ENCODE results near the gene TTLL3.
A peak's percentile ranks its signal among the peaks of the same experiment; 100 is the strongest.
"Not testable (repeated sequence)": the region's sequence is repeated elsewhere in the genome, so short reads cannot be mapped to it uniquely, and the experiment has no call there.

The TTLL3 gene

DNA sequence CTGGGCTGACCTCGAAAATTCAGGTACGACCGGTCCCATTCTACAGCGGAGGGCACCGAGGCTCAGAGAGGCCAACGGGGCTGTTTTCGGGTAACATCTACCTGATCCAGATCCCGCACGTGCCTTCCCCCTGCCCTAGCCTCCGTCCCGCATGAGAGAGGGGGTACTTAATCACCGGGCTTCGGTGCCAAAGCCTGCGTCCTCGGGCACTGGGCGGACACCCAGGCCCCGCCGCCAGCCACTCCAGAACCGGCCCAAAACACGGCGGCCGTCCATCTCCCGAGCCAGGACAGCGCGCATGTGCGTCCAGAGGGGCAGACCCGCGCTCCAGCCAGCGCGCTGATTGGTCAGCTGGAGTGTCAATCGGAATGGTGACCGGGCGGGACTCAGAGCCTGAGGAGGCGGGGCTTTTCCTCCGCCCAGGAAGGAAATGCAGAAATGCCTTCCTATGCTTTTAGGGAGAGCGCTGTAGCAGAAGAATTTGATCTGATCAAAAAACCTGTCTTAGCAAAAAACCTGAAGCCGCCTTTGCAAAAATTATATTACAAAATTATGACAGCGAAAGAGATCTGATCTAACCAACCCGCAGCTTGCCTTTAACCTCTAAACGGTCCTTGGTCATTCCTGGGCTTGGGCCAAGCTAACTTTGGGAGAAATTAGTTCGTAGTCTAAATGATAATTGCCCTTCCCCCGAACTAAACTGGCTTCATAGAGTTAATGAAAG is 33.8 kb downstream of the TTLL3 start, which contains the start of gene RPUSD3:
Gene RPUSD3 (minus strand): TSS at position 294 of the 724 bp plus-strand sequence. CDS start 18 bp downstream, at position 276.
- DNase-seq, result peak; percentile 89

DNA sequence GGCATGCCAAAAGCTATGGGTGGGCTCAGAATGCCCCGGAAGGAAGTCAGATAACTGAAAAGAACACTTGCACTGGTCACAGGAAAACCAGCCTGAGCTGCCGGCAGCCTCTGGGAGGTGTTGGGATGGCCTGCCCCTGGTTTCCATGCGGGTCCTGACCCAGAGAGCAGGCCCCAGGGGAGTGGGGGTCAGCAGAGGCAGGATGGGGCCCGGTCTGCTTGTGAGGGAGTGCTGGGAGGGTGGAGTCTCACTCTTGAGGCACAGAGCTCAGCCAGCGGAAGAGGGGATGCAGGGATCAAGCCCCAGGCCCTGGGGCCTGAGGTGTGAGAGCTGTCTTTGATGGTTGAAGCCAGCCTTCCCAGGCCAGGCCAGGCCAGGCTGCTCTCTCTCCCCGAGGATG is 36.2 kb downstream of the TTLL3 start:
- DNase-seq, result no peak

GRCh38 chr3:9846931-9847488 is 36.9 kb downstream of the TTLL3 start:
- no peak for DNase-seq

- DNase-seq, result not testable (repeated sequence)
Observed at GRCh38 chr3:9847870-9848269, 37.8 kb downstream of the TTLL3 start.

GRCh38 chr3:9848860-9849259 is 38.8 kb downstream of the TTLL3 start:
- peak; percentile 26 for DNase-seq

DNA sequence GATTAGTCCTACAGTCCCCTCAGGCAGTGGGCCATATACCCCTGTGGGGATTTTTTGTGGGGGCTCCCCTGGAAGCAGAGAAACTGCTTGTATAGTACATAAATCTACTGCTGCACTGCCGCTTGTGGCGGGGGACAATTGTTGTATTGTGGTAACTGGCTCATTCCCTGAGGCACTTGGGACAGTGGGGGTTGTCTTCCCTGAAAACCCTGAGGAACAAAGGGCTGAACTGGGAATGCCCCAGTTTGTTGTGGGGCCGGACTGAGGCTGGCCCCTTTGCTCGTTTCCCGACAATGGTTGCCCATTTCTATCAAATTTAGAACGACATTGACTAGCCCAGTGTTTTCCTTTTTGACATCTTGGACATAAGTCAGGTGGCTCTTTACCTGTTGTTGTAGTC is 41.3 kb downstream of the TTLL3 start:
- not testable (repeated sequence) for DNase-seq

- not testable (repeated sequence) for DNase-seq
Observed at GRCh38 chr3:9851926-9852325, 41.9 kb downstream of the TTLL3 start.

- no peak for DNase-seq
Observed at GRCh38 chr3:9852528-9852927, 42.5 kb downstream of the TTLL3 start.

- DNase-seq, result not testable (repeated sequence)
Observed at GRCh38 chr3:9854291-9854940, 44.4 kb downstream of the TTLL3 start.

GRCh38 chr3:9855594-9855993 is 45.5 kb downstream of the TTLL3 start:
- DNase-seq, result no peak

DNA sequence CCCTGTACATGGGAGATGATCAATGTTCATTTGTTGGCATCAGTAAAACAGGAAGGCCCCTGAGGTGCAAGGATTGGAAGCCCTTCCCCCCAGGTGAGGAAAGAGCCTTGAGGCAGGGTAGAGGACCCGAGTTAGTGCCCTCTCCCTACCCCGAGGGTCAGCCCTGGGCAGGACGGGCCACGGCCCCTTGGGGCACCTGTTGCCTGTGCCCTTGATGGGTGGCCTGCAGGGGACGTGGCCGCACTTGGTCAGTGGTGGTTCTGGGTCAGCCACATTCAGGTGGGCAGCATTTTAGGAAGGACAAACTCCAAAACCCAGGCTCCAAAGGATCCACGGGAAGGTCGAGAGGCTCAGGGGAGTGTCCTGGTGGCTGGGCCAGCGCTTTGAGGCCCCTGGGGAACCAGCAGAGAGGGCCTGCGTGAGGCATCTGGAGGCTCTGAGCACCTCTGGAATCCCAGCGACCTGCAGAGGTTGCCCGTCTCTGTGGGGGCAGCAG is 49.5 kb downstream of the TTLL3 start:
- no peak for DNase-seq

- no peak for DNase-seq
Observed at GRCh38 chr3:9861201-9861600, 51.1 kb downstream of the TTLL3 start.

- no peak for DNase-seq
Observed at GRCh38 chr3:9861626-9862130, 51.6 kb downstream of the TTLL3 start.

GRCh38 chr3:9862391-9863057 is 52.5 kb downstream of the TTLL3 start:
- DNase-seq, result no peak

- no peak for DNase-seq
Observed at GRCh38 chr3:9863058-9863772, 53.2 kb downstream of the TTLL3 start.

- peak; percentile 63 for DNase-seq
Observed at GRCh38 chr3:9864200-9864927, 54.3 kb downstream of the TTLL3 start.

- not testable (repeated sequence) for DNase-seq
Observed at GRCh38 chr3:9865125-9865637, 55.1 kb downstream of the TTLL3 start.

DNA sequence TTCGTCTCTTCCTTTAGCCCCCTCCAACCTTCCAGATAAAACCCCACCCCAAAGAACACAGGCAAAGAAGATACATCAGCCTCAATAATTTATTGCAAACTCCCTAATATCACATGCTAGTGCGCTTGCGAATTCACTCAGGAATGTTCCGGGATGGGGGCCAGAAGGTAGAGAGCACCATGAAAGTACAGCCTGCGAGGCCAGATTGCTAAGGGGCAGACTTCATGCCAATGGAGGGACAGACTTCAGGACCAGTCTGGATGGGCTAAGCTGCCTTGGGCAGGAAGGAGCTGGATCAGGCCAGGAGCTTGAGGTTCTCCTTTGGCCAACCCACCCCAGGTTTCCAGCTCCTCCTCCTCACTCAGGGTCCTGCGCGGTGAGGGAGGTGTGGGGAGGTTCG is 56.6 kb downstream of the TTLL3 start:
- no peak for DNase-seq

- DNase-seq, result no peak
Observed at GRCh38 chr3:9867106-9867505, 57.0 kb downstream of the TTLL3 start.

- DNase-seq, result no peak
Observed at GRCh38 chr3:9869955-9870354, 59.9 kb downstream of the TTLL3 start.

- DNase-seq, result no peak
Observed at GRCh38 chr3:9870978-9871377, 60.9 kb downstream of the TTLL3 start.

GRCh38 chr3:9872067-9872466 is 62.0 kb downstream of the TTLL3 start:
- DNase-seq, result not testable (repeated sequence)

Measured in MV-4-11 (cell line).